Small intestine (tissue), 7 donors: Measurements from ENCODE around the gene KBTBD8. TPM values are rescaled to one million over a fixed set of nuclear protein-coding genes. Genes with fewer than 3 reads are reported as not detected.
A peak's percentile ranks its signal among the peaks of the same experiment; 100 is the strongest.

Experiments used
- DNase-seq, 2 donors: peaks; one replicate each; pipeline versions ENCODE4 v3.0.0 to v3.0.0-alpha.2; 2013
- FAIRE-seq: peaks from 2 replicates; lab custom pipeline; 2012; peaks lifted over from hg19 to GRCh38; lab: Jason Lieb, UNC
- H3K27ac ChIP-seq, 3 donors: one replicate each; pipeline ENCODE4 v1.5.1; 2013; ENCODE audit warnings: low read length in 2 of 3, mild to moderate bottlenecking in 2 of 3, control low read depth in 1 of 3, inconsistent platforms in 1 of 3, low read depth in 1 of 3, moderate library complexity in 1 of 3
- H3K27me3 ChIP-seq, 3 donors: one replicate each; pipeline ENCODE4 v1.6.1; 2013; ENCODE audit warnings: low read length in 3 of 3, inconsistent platforms in 1 of 3; ENCODE audit not compliant: control insufficient read depth in 3 of 3, insufficient read depth in 3 of 3
- H3K36me3 ChIP-seq, 3 donors: one replicate each; pipeline ENCODE4 v1.6.1; 2013; ENCODE audit warnings: low read length in 3 of 3, inconsistent platforms in 1 of 3, low read depth in 1 of 3, mild to moderate bottlenecking in 1 of 3, moderate library complexity in 1 of 3; ENCODE audit not compliant: control insufficient read depth in 3 of 3, insufficient read depth in 2 of 3
- H3K4me1 ChIP-seq, 3 donors: one replicate each; pipeline ENCODE4 v1.6.1; 2013; ENCODE audit warnings: low read length in 2 of 3, inconsistent platforms in 1 of 3, low read depth in 1 of 3, mild to moderate bottlenecking in 1 of 3, moderate library complexity in 1 of 3; ENCODE audit not compliant: control insufficient read depth in 3 of 3, insufficient read depth in 2 of 3
- H3K4me3 ChIP-seq, 3 donors: one replicate each; pipeline ENCODE4 v1.5.1; 2013; ENCODE audit warnings: low read length in 3 of 3, control low read depth in 1 of 3, inconsistent platforms in 1 of 3, low read depth in 1 of 3, mild to moderate bottlenecking in 1 of 3, moderate library complexity in 1 of 3
- H3K9me3 ChIP-seq, 2 donors: one replicate each; pipeline ENCODE4 v1.6.1; 2013; ENCODE audit warnings: low read depth in 1 of 2, low read length in 1 of 2; ENCODE audit not compliant: control insufficient read depth in 2 of 2, insufficient read depth in 1 of 2
- WGBS, 3 donors: extraction: QIAGEN DNeasy Blood & Tissue Kit; methylation state at CpG; one replicate each; pipeline ENCODE4 v1.1.7; 2013; 5-methylcytosine and 5-hydroxymethylcytosine counted together
- polyA plus RNA-seq, 4 donors: library from polyadenylated mRNA; stranded (reverse) in 3 of 4; unstranded in 1 of 4; fragments of 200-250 nt in 3 of 4; fragments of 120-200 nt in 1 of 4; gene quantifications; one replicate each; pipeline versions ENCODE4 v1.2.1 to v1.2.3, GENCODE V29; 2013
- donor health status: healthy with polysubstance abuse.
- donor health status: control.
- donor health status: control.
- donor health status: Bipolar disorder and iron deficiency.
- donor health status: healthy.

The KBTBD8 gene
- polyA plus RNA-seq, 4 donors, result 0.81 to 3.4 (median 1.8) TPM

DNA sequence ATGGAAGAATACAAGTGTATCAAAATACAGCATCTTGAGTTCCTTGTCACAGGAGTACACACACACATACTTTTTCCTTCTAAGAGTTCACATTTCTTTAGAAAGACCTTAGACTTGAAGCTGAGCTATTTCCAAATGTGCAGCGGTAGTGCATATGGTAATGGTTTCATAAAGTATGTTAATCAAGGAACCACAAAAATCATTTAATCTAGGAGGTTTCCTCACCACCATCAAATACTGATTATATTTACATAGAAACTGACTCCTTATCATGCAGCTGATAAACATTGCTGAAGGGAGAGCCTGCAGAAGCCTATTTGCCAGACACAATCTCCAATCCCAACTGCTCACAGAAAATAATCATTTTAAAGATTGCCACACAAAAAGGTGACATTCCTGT is 40.0 kb upstream of the KBTBD8 start:
- H3K36me3 ChIP-seq, result no peaks in the 10 kb centered on the region
- H3K4me3 ChIP-seq, result no peak overlapping the region
- no peaks in the 10 kb centered on the region for H3K27me3 ChIP-seq
- no peaks in the 10 kb centered on the region for H3K9me3 ChIP-seq
- peaks cover 0 to 23% (median 10%) of the 10 kb centered on the region in 3 donors for H3K4me1 ChIP-seq
- DNase-seq (no peak), FAIRE-seq (no peak)
- H3K27ac ChIP-seq, result no peak overlapping the region
- 16 to 64% (median 32%) methylated on average over 1 of the region's 1 CpG for WGBS, 3 donors

DNA sequence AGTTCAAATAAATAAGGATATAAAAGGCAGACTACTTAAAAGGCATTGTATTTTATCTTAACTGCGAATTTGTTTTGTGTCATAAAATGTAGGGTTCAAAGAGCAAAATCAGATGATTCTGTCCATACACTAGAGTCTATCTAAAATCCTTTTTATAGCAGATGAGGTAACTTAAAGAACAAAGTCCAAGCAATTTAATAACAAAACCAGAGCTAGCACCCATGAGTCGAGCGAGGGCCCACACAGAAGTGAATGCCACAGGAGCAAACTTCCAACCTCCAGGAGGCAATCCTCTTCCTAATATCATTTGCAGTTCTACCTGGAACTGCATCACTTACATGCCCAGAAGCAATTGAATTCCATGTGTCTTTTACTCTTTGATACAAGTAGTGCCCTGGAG is 35.4 kb upstream of the KBTBD8 start:
- no peak overlapping the region for H3K27ac ChIP-seq
- H3K27me3 ChIP-seq, result no peaks in the 10 kb centered on the region
- DNase-seq, result peak; percentile 80 to 88
- H3K36me3 ChIP-seq, result no peaks in the 10 kb centered on the region
- WGBS, 3 donors, result 18 to 62% (median 48%) methylated on average over 3 of the region's 3 CpGs
- H3K4me1 ChIP-seq, result peaks cover 0 to 9% (median 0%) of the 10 kb centered on the region in 3 donors
- no peak overlapping the region for H3K4me3 ChIP-seq
- FAIRE-seq, result peak; percentile 87
- no peaks in the 10 kb centered on the region for H3K9me3 ChIP-seq

DNA sequence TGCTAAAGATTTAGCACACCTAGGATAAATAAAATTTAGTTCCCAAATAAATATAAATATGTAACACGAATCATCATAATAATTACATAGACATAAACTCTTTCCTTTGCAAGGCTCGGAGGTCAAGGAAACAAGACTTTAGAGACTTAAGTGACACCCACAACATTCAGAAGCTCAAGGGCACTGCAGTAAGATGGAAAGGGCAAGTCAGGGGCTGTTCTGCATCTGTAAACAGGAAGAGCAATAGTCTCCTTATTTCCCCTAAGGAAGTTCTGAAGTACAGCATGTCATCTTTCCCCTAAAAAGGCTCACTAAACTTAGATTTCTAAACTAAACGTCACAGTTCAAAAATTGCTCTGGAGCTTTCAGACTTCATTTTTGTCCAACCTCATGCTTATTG is 26.9 kb upstream of the KBTBD8 start:
- FAIRE-seq (no peak), DNase-seq (no peak)
- H3K27ac ChIP-seq, result no peak overlapping the region
- no peaks in the 10 kb centered on the region for H3K27me3 ChIP-seq
- no peaks in the 10 kb centered on the region for H3K9me3 ChIP-seq
- H3K36me3 ChIP-seq, result no peaks in the 10 kb centered on the region
- WGBS, 3 donors, result 52 to 60% (median 52%) methylated on average over 3 of the region's 3 CpGs
- no peaks in the 10 kb centered on the region for H3K4me1 ChIP-seq
- H3K4me3 ChIP-seq, result no peak overlapping the region

DNA sequence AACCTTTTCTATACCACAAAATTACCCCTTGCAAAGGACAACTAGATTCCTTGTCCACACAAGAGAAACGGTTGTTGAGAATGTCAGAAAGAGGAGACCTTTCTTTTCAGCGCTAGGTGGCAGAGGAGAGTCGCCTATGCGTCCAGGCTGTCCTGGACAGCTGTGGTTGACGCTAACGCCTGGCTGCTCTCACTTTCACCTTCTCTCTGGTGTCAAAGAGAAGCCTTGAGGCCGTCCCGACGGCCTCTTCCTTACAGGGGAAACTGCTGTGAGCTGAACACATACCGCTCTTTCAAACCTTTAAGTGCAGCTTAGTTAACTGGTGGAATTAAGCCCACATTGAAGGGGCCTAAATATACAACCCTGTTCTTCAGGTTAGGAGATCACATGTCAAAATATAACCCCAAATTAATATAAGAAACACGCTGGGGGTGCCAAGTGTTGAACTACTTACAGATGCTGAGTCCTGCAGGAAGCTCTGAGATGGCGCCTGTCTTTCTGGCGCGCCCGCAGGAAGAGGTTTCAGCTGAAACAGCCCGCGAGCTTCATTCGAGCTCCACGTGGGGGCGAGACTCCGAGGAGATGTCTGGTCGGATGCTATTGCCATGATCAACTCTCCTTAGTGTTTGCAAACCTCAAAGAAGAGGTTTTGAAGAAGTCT is 26.1 kb upstream of the KBTBD8 start:
- Histone ChIP-seq H3K27me3 (no peaks in the 10 kb centered on the region), H3K27ac (peak overlapping the region in 2 of 3 donors; percentile 35 to 45), H3K4me3 (peak overlapping the region in 2 of 3 donors; percentile 22 to 28), H3K4me1 (no peaks in the 10 kb centered on the region), H3K36me3 (no peaks in the 10 kb centered on the region), H3K9me3 (no peaks in the 10 kb centered on the region)
- no peak for FAIRE-seq
- 12 to 13% (median 12%) methylated on average over 22 of the region's 22 CpGs for WGBS, 3 donors
- peak; percentile 83 to 88 for DNase-seq

DNA sequence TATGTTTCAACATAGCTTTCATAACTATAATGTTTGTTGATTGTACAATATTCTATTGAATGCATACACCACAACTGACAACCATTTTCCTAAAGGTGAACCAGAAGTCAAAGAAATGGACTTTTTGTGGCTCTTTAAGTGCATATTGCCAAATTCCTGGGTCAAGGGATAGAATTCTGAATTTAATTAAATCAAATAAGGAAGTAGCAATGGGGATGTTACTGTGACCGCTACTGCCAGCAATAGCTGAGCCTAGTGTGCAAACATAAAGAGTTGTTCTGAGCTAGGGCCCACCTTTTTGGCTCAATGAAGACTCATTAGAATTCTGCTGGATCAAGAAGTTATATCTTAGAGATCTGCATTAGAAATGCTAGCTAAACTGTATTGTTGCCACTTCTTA is 17.3 kb upstream of the KBTBD8 start:
- DNase-seq (no peak), FAIRE-seq (no peak)
- Histone ChIP-seq H3K4me3 (no peak overlapping the region), H3K27ac (no peak overlapping the region), H3K9me3 (no peaks in the 10 kb centered on the region), H3K27me3 (no peaks in the 10 kb centered on the region), H3K36me3 (no peaks in the 10 kb centered on the region), H3K4me1 (no peaks in the 10 kb centered on the region)
- WGBS, 3 donors, result 86 to 97% (median 87%) methylated on average over 1 of the region's 1 CpG

DNA sequence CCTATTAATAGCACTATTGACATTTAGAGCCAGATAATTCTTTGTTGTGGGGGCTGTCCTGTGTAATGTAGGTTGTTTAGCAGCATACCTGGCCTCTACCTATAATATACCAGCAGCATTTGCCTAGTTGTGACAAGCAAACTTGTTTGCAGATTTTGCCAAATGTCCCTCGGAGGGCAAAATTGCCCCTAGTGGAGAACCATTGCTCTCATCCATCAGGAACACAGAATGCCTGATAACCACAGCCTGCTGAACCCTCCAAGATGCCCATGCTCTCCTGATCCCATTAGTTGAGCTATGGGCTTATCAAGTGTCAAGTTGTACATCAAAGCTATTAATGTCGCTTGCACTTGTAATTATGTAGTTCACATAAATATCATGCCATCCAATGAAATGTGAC is 15.0 kb upstream of the KBTBD8 start:
- no peak for FAIRE-seq
- no peak for DNase-seq
- no peaks in the 10 kb centered on the region for H3K36me3 ChIP-seq
- no peaks in the 10 kb centered on the region for H3K9me3 ChIP-seq
- H3K4me3 ChIP-seq, result no peak overlapping the region
- no peaks in the 10 kb centered on the region for H3K27me3 ChIP-seq
- 81 to 91% (median 86%) methylated on average over 2 of the region's 2 CpGs for WGBS, 3 donors
- H3K4me1 ChIP-seq, result no peaks in the 10 kb centered on the region
- H3K27ac ChIP-seq, result no peak overlapping the region

DNA sequence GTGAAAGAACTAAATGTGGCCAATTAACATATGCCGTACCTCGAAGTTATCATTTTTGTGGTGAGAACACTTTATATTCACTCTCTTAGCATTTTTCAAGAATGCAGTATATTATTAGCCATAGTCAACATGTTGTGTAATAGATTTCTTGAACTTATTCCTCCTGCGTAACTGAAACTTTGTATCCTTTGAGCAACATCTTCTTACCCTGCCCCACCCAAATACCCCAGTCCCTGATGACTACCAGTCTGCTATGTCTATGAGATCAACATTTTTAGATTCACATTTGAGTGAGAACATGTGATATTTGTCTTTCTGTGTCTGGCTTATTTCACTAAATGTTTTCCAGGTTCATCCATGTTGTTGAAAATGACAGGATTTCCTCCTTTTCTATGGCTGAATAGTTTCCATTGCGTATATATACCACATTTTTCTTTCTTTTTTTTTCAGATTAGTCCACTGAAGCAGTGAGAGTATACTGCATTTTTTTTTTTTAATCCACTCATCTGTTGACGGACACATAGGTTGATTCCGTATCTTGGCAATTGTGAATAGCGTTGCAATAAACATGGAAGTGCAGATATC is 12.7 kb upstream of the KBTBD8 start:
- no peaks in the 10 kb centered on the region for H3K27me3 ChIP-seq
- 93 to 98% (median 96%) methylated on average over 7 of the region's 7 CpGs for WGBS, 3 donors
- no peak overlapping the region for H3K27ac ChIP-seq
- DNase-seq, result no peak
- H3K4me1 ChIP-seq, result no peaks in the 10 kb centered on the region
- H3K36me3 ChIP-seq, result no peaks in the 10 kb centered on the region
- no peak overlapping the region for H3K4me3 ChIP-seq
- FAIRE-seq, result no peak
- no peaks in the 10 kb centered on the region for H3K9me3 ChIP-seq

DNA sequence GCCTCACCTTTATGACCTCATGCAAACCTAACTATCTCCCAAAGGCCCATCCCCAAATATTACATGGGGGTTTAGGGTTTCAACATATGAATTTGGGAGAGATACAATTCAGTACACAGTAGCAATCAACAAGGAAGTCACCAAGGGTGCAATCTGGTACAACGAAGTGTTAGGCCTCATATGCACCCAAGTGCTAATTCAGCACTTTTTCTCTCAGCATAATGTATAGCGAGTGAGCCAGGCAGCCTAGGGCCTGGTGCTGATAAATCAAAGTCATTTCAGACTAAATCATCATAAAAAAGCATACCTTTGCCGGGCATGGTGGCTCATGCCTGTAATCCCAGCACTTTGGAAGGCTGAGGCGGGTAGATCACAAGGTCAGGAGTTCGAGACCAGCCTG is 11.7 kb upstream of the KBTBD8 start:
- Histone ChIP-seq H3K9me3 (no peaks in the 10 kb centered on the region), H3K4me3 (no peak overlapping the region), H3K27me3 (no peaks in the 10 kb centered on the region), H3K4me1 (no peaks in the 10 kb centered on the region), H3K27ac (no peak overlapping the region), H3K36me3 (no peaks in the 10 kb centered on the region)
- DNase-seq, result no peak
- no peak for FAIRE-seq
- WGBS, 3 donors, result 91 to 92% (median 92%) methylated on average over 4 to 5 of the region's 5 CpGs
